Activated naive CD4-positive, alpha-beta T cell treated with anti-CD3 and anti-CD28 coated beads for 36 hours (primary cell): ENCODE measurements around the gene COL24A1. TPM values are rescaled to one million over a fixed set of nuclear protein-coding genes. Genes with fewer than 3 reads are reported as not detected.
A peak's percentile ranks its signal among the peaks of the same experiment; 100 is the strongest.

Source experiments
- CTCF ChIA-PET: fragments of 350-600 bp; sonication (Branson Sonifier 250); formaldehyde crosslinking; loops from one replicate; lab custom pipeline; 2021; ENCODE audit warnings: antibody characterized with exemption; lab: Charles Lee
- DNase-seq: peaks from one replicate; pipeline ENCODE4 v3.0.0-alpha.2; 2020
- H3K27ac Mint-ChIP-seq: one replicate; pipeline ENCODE4 v1.8.0; 2021; ENCODE audit warnings: mild to moderate bottlenecking, mixed read lengths
- H3K27me3 Mint-ChIP-seq: one replicate; pipeline ENCODE4 v1.8.0; 2021; ENCODE audit warnings: low read depth, mixed read lengths
- H3K36me3 Mint-ChIP-seq: one replicate; pipeline ENCODE4 v1.8.0; 2021; ENCODE audit warnings: low read depth, mixed read lengths
- H3K4me1 Mint-ChIP-seq: one replicate; pipeline ENCODE4 v1.8.0; 2021; ENCODE audit warnings: low read depth, mixed read lengths
- H3K4me3 Mint-ChIP-seq: one replicate; pipeline ENCODE4 v1.8.0; 2021; ENCODE audit warnings: mild to moderate bottlenecking, moderate library complexity, mixed read lengths
- H3K9me3 Mint-ChIP-seq: one replicate; pipeline ENCODE4 v1.8.0; 2021; ENCODE audit warnings: mixed read lengths
- intact Hi-C: fragments of 100-400 bp; cut with micrococcal nuclease; formaldehyde crosslinking; loops from one replicate; pipeline ENCODE4 v1.15.1; 2023
- total RNA-seq, 2 experiments: library from RNA; stranded (reverse); gene quantifications; one replicate each; pipeline ENCODE4 v1.2.3, GENCODE V29; 2021

Gene COL24A1
- total RNA-seq = not detected

DNA sequence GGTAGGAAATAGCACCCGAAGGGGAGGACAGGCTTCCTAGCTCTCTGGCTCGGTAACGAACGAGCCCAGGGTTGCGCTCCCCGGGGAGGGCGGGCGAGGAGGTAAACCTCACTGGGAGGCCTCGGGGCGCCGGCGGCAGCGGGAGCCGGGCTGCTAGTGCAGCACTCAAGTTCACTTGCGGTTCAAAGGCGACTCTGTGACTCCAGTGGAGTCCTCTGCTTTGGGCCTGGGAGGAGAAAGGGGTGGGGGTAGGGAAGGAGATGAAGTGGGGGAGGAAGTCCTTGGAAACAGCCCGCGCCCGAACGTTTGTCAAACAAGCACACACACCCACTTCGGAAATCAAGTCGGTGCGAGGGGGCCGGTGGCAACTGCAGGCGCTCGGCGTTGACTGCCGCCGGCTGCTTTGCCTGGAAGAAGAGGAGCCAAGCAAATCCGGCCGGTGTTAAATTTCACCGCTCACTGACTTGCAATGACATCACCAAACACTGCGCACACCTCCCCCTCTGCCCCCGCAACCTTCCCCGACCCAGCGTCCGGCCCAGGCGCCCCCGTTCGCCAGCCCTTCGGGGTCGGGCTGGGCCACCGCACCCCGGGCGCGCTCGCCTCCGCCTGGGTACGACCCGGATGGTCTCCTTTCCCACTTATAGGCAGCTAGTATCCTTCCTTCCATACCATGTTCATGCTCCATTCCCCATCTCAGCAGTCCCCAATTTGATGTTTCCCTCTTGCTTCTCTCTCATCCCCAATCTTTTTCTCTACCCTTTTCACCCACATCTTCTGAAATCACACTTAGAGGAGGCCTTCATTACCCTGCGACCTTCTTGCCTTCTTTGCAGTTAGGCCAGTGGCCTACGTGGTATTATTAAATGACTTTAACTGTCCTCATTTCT lies at the start of gene COL24A1:
Gene COL24A1, minus strand, starts transcription at position 207 of the 890 bp plus-strand sequence. CDS start 376 bp downstream, outside the sequence.
- H3K4me3 Mint-ChIP-seq = peak within 1 kb of the TSS; percentile 11
- peak; percentile 7 for DNase-seq
- no peak within 1 kb of the TSS for H3K27ac Mint-ChIP-seq
- no peaks in the 10 kb centered on the region for H3K9me3 Mint-ChIP-seq
- no peaks in the 10 kb centered on the region for H3K36me3 Mint-ChIP-seq
- intact Hi-C loops = no loop called here
- H3K27me3 Mint-ChIP-seq = peaks cover 36% of the 10 kb centered on the region
- peaks cover 2% of the 10 kb centered on the region for H3K4me1 Mint-ChIP-seq
- CTCF ChIA-PET = no interaction called here

DNA sequence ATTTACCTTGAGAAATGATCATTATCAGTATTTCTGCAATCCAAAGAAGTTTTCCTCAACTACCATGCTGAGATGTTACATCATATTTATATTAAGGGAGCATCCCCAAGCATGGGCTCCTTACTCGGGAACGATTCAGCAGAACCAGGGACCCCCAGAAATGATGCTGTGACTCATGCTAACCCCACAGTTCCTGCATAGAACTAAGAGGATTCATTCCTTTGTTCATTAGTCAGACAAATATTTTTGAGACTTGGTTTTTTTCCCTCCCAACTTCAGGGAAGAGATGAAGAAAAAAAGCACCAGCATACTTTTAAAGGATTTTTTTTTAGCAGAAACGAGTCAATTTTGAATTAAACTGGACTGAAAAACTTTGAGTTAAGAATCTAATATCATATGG lies 49.2 kb upstream of the COL24A1 start:
- H3K9me3 Mint-ChIP-seq = no peaks in the 10 kb centered on the region
- peaks cover 4% of the 10 kb centered on the region for H3K27me3 Mint-ChIP-seq
- CTCF ChIA-PET = no interaction called here
- H3K4me1 Mint-ChIP-seq = no peaks in the 10 kb centered on the region
- no peaks in the 10 kb centered on the region for H3K36me3 Mint-ChIP-seq
- intact Hi-C loops = no loop called here
- DNase-seq = no peak
- no peak overlapping the region for H3K27ac Mint-ChIP-seq
- no peak overlapping the region for H3K4me3 Mint-ChIP-seq

DNA sequence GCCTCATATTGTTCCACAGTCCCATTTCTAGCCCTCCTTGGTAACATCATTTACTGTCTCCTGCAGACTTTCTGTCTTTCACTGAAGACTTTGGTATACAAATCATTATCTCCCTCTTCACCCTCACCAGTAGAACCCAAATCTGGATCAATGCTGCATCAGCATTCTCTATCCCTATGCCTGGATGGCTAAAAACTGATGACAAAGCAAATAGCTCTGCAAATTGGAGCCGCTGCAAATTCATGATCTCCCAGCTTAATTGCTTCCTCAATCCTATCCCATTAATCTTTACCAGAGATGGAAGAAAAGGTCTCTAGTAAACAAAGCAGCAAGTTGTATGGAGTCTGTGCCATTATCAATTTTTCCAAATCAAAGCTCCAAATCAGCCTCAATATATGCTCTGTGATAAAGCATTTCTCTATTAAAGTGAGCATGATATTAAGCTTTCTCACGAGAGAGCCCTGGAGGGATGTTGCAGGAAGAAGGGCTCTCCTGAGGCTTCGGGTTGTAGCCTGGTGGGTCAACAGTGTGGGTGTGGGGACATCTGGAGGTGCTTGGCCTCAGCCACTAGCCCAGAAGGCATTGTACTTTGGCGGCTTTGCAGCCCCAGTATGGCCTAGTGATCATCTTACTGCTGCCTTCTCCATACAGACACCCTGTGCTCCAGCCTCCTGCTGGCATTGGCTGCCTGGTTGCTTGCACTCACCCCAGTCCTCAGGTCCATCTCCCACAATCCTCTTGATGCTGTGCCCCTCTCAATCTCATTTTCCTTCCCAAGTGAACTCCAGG lies 46.2 kb upstream of the COL24A1 start:
- Mint-ChIP-seq H3K4me1 (no peaks in the 10 kb centered on the region), H3K36me3 (no peaks in the 10 kb centered on the region), H3K27ac (no peak overlapping the region), H3K9me3 (no peaks in the 10 kb centered on the region), H3K27me3 (peaks cover 4% of the 10 kb centered on the region), H3K4me3 (no peak overlapping the region)
- CTCF ChIA-PET = interaction anchor here (0.6 kb wide), 1 partner anchor 23 kb away, joined by 3 read pairs; no protein-coding TSS in a partner anchor
- intact Hi-C loops = no loop called here
- no peak for DNase-seq

DNA sequence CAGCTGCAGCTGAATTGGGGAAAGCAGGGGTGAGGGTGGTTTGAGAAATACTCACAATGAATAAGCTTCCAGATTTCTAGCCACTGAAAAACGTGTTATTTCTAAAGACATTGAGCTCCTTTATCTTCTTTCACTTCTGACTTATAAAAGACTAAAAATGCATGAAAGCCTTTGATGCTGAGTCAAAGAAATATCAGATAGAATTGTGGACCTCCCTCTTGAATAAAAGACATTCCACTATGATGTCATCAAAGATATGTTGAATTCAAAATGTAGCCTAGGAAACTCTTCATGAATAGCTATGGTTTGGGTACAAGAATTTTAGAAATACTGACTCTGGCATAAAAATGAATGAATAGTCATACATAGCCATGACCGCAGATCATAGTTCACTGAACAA lies 44.7 kb upstream of the COL24A1 start:
- intact Hi-C loops = no loop called here
- Mint-ChIP-seq H3K27me3 (no peaks in the 10 kb centered on the region), H3K4me1 (no peaks in the 10 kb centered on the region), H3K27ac (no peak overlapping the region), H3K9me3 (no peaks in the 10 kb centered on the region), H3K4me3 (no peak overlapping the region), H3K36me3 (no peaks in the 10 kb centered on the region)
- DNase-seq = no peak
- CTCF ChIA-PET = no interaction called here

DNA sequence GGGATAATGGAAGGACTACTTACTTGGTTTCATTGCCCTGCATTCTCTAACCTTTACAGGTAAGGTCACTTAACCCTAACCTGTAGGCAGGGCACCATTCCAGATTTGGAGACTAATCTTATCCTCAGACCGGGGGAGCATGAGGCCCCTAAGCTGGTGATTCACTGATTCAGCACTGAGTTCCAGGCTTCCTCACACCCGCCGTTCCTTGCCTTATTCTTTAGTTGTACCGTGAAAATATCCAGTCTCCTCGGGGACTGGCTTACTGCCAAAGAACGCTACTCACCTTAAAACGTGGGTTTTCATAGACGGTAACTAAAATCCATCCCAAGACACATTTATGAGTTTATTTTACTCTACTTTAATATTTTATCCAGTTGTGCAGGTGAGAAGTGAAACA lies 44.3 kb upstream of the COL24A1 start:
- no peaks in the 10 kb centered on the region for H3K36me3 Mint-ChIP-seq
- no peaks in the 10 kb centered on the region for H3K27me3 Mint-ChIP-seq
- CTCF ChIA-PET = no interaction called here
- DNase-seq = no peak
- intact Hi-C loops = no loop called here
- no peak overlapping the region for H3K4me3 Mint-ChIP-seq
- no peaks in the 10 kb centered on the region for H3K4me1 Mint-ChIP-seq
- no peaks in the 10 kb centered on the region for H3K9me3 Mint-ChIP-seq
- no peak overlapping the region for H3K27ac Mint-ChIP-seq

DNA sequence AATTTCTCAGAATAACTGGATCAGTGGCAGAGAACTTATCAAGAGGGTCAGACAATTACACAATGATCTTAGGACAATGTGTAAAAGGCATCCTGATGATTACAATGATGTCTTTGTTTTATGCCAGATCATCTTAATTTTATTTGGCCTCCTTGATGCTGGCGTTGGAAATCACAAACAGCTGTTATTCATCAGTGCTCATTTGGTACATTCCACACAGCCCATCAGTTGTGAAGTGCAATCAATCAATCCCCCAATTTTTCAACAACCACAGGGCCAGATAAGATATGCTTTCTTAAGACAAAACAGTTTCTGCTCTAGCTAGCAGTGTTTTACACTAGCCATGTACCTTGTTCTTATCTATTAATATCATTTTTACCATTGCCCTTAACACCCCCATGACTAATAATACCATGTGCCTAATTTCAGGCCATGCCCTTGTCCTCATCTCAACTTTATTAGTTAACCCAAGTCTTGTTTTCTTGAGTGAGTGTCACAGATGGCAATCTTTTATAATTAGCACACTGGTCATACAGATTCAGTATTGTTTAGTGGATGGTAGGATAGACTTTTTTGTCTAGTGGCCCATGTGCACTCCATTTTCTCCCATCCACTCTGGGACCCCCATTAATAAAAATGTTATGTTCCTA lies 40.8 kb upstream of the COL24A1 start:
- H3K27me3 Mint-ChIP-seq = no peaks in the 10 kb centered on the region
- no peak overlapping the region for H3K4me3 Mint-ChIP-seq
- CTCF ChIA-PET = no interaction called here
- no peaks in the 10 kb centered on the region for H3K4me1 Mint-ChIP-seq
- no peak for DNase-seq
- no peaks in the 10 kb centered on the region for H3K9me3 Mint-ChIP-seq
- no peaks in the 10 kb centered on the region for H3K36me3 Mint-ChIP-seq
- intact Hi-C loops = no loop called here
- H3K27ac Mint-ChIP-seq = no peak overlapping the region

DNA sequence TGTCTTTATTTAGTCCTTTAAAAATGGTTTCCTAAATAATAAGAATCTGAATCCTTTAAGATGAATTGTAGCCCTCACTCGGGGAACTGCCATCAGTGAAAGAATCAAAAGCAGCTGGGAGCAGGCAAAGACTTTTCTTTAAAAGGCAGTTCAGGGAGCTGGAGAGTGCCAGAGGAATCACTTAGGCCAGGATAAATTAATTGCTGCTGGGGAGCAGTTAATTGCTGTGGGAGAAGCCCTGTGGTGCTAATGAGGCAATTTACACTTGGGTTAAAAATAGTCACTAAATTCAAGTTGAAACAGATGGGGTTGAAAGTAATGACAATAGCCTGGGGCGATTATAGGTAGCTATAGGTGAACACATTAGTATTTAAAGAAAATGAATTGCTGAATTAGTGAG lies 38.7 kb upstream of the COL24A1 start:
- Mint-ChIP-seq H3K27me3 (no peaks in the 10 kb centered on the region), H3K27ac (no peak overlapping the region), H3K9me3 (no peaks in the 10 kb centered on the region), H3K4me1 (no peaks in the 10 kb centered on the region), H3K36me3 (no peaks in the 10 kb centered on the region), H3K4me3 (no peak overlapping the region)
- no peak for DNase-seq
- CTCF ChIA-PET = no interaction called here
- intact Hi-C loops = no loop called here

DNA sequence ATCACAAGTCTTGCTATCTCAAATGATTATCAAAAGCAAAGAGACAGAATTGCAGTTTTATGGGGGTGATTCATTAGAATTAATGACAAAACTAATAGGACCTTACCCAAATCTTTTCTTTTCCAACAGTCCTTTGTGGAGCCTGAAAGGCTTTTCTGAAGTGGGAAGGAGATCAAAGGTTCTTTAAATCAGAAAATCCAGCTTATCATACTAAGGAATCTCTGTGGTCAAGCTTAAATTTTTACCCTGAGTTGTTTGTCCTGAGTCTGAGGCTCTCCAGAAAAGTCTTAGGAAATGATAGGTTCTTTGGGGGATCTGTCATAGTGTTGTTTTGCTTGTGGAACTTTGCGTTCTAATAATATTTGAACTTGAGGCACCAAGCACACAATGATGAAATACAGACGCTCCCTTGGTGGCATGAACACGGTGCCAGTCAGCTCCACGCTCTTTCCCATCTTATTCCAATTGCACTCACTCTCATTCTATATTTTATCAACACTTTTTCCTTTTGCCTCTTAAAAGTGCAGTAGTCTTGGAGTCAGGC lies 38.0 kb upstream of the COL24A1 start:
- no peaks in the 10 kb centered on the region for H3K27me3 Mint-ChIP-seq
- intact Hi-C loops = no loop called here
- no peaks in the 10 kb centered on the region for H3K4me1 Mint-ChIP-seq
- no peak for DNase-seq
- H3K36me3 Mint-ChIP-seq = no peaks in the 10 kb centered on the region
- CTCF ChIA-PET = no interaction called here
- no peaks in the 10 kb centered on the region for H3K9me3 Mint-ChIP-seq
- H3K27ac Mint-ChIP-seq = no peak overlapping the region
- no peak overlapping the region for H3K4me3 Mint-ChIP-seq

DNA sequence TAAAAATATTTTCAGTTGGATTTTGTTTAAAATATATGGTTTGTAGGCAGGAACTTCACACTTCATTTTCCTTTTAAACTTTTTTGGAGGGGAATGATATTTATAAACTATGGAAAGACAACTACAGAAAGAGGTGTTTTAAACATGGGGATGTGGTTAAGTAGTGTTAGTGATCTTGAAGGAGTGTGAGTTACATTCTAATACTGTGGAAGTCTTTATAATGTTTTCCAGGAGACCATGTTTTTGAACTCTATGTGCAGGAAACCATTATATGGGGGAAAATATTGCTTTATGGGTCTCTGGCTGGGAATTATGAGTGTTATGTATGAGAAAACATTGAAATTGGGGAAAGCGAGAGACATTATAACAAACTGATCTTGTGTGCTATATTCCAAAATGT lies 35.8 kb upstream of the COL24A1 start:
- no peaks in the 10 kb centered on the region for H3K36me3 Mint-ChIP-seq
- no peak overlapping the region for H3K27ac Mint-ChIP-seq
- no peaks in the 10 kb centered on the region for H3K9me3 Mint-ChIP-seq
- H3K4me3 Mint-ChIP-seq = no peak overlapping the region
- intact Hi-C loops = no loop called here
- DNase-seq = no peak
- no peaks in the 10 kb centered on the region for H3K27me3 Mint-ChIP-seq
- CTCF ChIA-PET = no interaction called here
- no peaks in the 10 kb centered on the region for H3K4me1 Mint-ChIP-seq

DNA sequence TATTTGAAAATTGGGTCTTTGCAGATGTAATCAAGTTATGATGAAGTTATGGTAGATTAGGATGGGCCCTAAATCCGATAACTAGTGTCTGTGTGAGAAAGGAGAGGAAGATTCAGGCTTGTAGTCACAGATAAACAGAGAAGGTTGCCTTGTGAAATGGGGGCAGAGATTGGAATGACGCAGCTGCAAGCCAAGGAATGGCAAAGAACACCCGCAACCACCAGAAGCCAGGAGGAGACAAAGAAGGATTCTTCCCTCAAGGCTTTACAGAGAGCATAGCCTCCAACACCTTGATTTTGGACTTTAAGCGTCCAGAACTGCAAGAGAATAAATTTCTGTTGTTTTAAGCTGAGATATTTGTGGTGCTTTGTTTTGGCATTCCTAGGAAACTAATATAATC lies 35.4 kb upstream of the COL24A1 start:
- Mint-ChIP-seq H3K27me3 (no peaks in the 10 kb centered on the region), H3K4me3 (no peak overlapping the region), H3K36me3 (no peaks in the 10 kb centered on the region), H3K9me3 (no peaks in the 10 kb centered on the region), H3K27ac (no peak overlapping the region), H3K4me1 (no peaks in the 10 kb centered on the region)
- CTCF ChIA-PET = no interaction called here
- DNase-seq = no peak
- intact Hi-C loops = no loop called here

DNA sequence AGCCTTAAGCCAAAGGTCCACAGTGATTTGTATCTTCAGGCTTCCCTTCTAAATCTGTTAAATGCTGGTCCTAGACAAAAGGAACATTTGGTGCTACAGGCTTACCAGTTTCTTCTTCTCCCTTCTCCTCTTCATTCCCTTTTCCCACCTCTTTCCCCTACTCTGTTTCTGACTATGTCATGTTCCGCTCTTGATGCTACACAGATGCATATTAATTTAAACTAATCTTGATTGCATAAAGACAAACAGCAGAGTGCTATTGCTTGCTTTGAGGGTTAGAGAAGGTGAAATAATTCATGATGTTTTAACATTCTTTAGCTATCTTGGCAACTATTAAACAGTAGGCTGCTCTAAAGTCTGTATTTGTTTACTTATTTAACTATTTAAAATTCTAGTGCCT lies 34.3 kb upstream of the COL24A1 start:
- CTCF ChIA-PET = no interaction called here
- intact Hi-C loops = no loop called here
- Mint-ChIP-seq H3K4me1 (no peaks in the 10 kb centered on the region), H3K27ac (no peak overlapping the region), H3K36me3 (no peaks in the 10 kb centered on the region), H3K9me3 (no peaks in the 10 kb centered on the region), H3K4me3 (no peak overlapping the region), H3K27me3 (no peaks in the 10 kb centered on the region)
- DNase-seq = no peak

DNA sequence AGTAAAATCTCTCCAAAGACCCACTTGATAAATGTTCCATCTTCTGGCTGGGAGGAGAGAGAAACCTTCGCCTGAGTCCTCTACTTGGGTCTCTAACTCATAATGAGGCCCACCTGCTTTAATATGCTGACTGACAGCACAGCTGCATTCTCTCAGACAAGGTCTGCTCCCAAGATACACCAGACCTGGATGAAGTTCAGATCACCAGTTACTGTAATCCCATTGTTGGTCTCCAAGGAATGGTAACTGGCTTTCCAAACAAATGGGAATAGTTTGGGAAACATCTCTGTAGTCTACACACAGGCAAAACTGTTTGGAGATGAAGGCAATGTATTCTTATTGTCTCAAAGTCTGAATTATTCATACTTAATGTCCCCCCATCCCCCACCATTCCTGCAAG lies 27.9 kb upstream of the COL24A1 start:
- H3K4me1 Mint-ChIP-seq = no peaks in the 10 kb centered on the region
- intact Hi-C loops = no loop called here
- CTCF ChIA-PET = no interaction called here
- DNase-seq = no peak
- H3K27me3 Mint-ChIP-seq = no peaks in the 10 kb centered on the region
- no peak overlapping the region for H3K4me3 Mint-ChIP-seq
- no peaks in the 10 kb centered on the region for H3K36me3 Mint-ChIP-seq
- peaks cover 4% of the 10 kb centered on the region for H3K9me3 Mint-ChIP-seq
- H3K27ac Mint-ChIP-seq = no peak overlapping the region
